Measurements from ENCODE around the gene IL15RA.

- TF ChIP-seq, protein P1, sequence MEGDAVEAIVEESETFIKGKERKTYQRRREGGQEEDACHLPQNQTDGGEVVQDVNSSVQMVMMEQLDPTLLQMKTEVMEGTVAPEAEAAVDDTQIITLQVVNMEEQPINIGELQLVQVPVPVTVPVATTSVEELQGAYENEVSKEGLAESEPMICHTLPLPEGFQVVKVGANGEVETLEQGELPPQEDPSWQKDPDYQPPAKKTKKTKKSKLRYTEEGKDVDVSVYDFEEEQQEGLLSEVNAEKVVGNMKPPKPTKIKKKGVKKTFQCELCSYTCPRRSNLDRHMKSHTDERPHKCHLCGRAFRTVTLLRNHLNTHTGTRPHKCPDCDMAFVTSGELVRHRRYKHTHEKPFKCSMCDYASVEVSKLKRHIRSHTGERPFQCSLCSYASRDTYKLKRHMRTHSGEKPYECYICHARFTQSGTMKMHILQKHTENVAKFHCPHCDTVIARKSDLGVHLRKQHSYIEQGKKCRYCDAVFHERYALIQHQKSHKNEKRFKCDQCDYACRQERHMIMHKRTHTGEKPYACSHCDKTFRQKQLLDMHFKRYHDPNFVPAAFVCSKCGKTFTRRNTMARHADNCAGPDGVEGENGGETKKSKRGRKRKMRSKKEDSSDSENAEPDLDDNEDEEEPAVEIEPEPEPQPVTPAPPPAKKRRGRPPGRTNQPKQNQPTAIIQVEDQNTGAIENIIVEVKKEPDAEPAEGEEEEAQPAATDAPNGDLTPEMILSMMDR (IDR thresholded peaks at IDR 0.05; ENCODE audit: low read depth, low read length), result no peak
- TF ChIP-seq EZH2phosphoT487 (IDR thresholded peaks at IDR 0.05; ENCODE audit: low read depth), result no peak
Measured at GRCh38 chr10:5959581-5960069, 17.7 kb downstream of the IL15RA start.
